DMS153 treated with DMSO at 0.1 percent for 48 hours (cell line): ENCODE measurements around the gene FGD4.
A peak's percentile ranks its signal among the peaks of the same experiment; 100 is the strongest.

Experiments
- DNase-seq: peaks from one replicate; lab custom pipeline; 2025; ENCODE audit not compliant: unreplicated experiment; lab: John Stamatoyannopoulos, UW

Gene FGD4

GRCh38 chr12:32454866-32455265, 55.5 kb downstream of the FGD4 start:
- DNase-seq, result no peak

- peak; percentile 58 for DNase-seq
Observed at GRCh38 chr12:32455607-32456071, 56.3 kb downstream of the FGD4 start.

GRCh38 chr12:32457251-32458025, 58.1 kb downstream of the FGD4 start:
- no peak for DNase-seq

GRCh38 chr12:32460638-32461037, 61.3 kb downstream of the FGD4 start:
- DNase-seq, result no peak

GRCh38 chr12:32462908-32463307, 63.5 kb downstream of the FGD4 start:
- no peak for DNase-seq

- no peak for DNase-seq
Observed at GRCh38 chr12:32466187-32466586, 66.8 kb downstream of the FGD4 start.

- DNase-seq, result no peak
Observed at GRCh38 chr12:32466986-32467711, 67.8 kb downstream of the FGD4 start.

GRCh38 chr12:32467959-32468863, 68.9 kb downstream of the FGD4 start:
- no peak for DNase-seq

- DNase-seq, result no peak
Observed at GRCh38 chr12:32470936-32471470, 71.6 kb downstream of the FGD4 start.

GRCh38 chr12:32471591-32472001, 72.2 kb downstream of the FGD4 start:
- no peak for DNase-seq

- no peak for DNase-seq
Observed at GRCh38 chr12:32475724-32476123, 76.4 kb downstream of the FGD4 start.

GRCh38 chr12:32476446-32476845, 77.1 kb downstream of the FGD4 start:
- DNase-seq, result no peak

GRCh38 chr12:32477714-32478113, 78.4 kb downstream of the FGD4 start:
- no peak for DNase-seq

- no peak for DNase-seq
Observed at GRCh38 chr12:32478166-32478565, 78.8 kb downstream of the FGD4 start.

GRCh38 chr12:32478858-32479725, 79.7 kb downstream of the FGD4 start:
- no peak for DNase-seq

GRCh38 chr12:32482226-32482625, 82.9 kb downstream of the FGD4 start:
- no peak for DNase-seq

GRCh38 chr12:32483499-32483898, 84.1 kb downstream of the FGD4 start:
- DNase-seq, result no peak

- DNase-seq, result no peak
Observed at GRCh38 chr12:32483993-32484392, 84.6 kb downstream of the FGD4 start.

- no peak for DNase-seq
Observed at GRCh38 chr12:32486158-32486557, 86.8 kb downstream of the FGD4 start.

GRCh38 chr12:32488132-32488531, 88.8 kb downstream of the FGD4 start:
- no peak for DNase-seq
